Liver (tissue), 9 donors: Measurements from ENCODE around the gene NPPB. TPM values are rescaled to one million over a fixed set of nuclear protein-coding genes. Genes with fewer than 3 reads are reported as not detected.

Source experiments
- DNase-seq: peaks from one replicate; pipeline ENCODE4 v3.0.0-alpha.2; 2017; ENCODE audit warnings: low spot score
- H3K27ac ChIP-seq, 2 donors: one replicate each; pipeline ENCODE4 v1.7.0; 2013; ENCODE audit warnings: inconsistent platforms in 2 of 2, low read length in 2 of 2, control low read depth in 1 of 2, low read depth in 1 of 2, mild to moderate bottlenecking in 1 of 2
- H3K27me3 ChIP-seq, 4 donors: one replicate each; pipeline versions ENCODE4 v1.6.1 to v1.7.0; 2013; ENCODE audit warnings: low read length in 3 of 4, inconsistent platforms in 1 of 4, mild to moderate bottlenecking in 1 of 4, moderate library complexity in 1 of 4; ENCODE audit not compliant: control insufficient read depth in 4 of 4, insufficient read depth in 4 of 4
- H3K36me3 ChIP-seq, 4 donors: one replicate each; pipeline versions ENCODE4 v1.6.1 to v1.7.0; 2013; ENCODE audit warnings: low read length in 3 of 4, mild to moderate bottlenecking in 3 of 4, low read depth in 1 of 4, moderate library complexity in 1 of 4; ENCODE audit not compliant: control insufficient read depth in 4 of 4, insufficient read depth in 3 of 4
- H3K4me1 ChIP-seq, 4 donors: one replicate each; pipeline versions ENCODE4 v1.6.1 to v1.7.0; 2013; ENCODE audit warnings: low read length in 3 of 4, mild to moderate bottlenecking in 3 of 4, moderate library complexity in 1 of 4; ENCODE audit not compliant: control insufficient read depth in 4 of 4, insufficient read depth in 4 of 4
- H3K4me3 ChIP-seq, 3 donors: one replicate each; pipeline versions ENCODE4 v1.6.1 to v1.7.0; 2013; ENCODE audit warnings: low read length in 3 of 3, control low read depth in 1 of 3, low read depth in 1 of 3, mild to moderate bottlenecking in 1 of 3
- H3K9ac ChIP-seq, 2 donors: one replicate each; pipeline ENCODE4 v1.7.0; 2013; ENCODE audit warnings: low read length in 2 of 2, mild to moderate bottlenecking in 2 of 2, moderate library complexity in 2 of 2, control low read depth in 1 of 2, low read depth in 1 of 2
- H3K9me3 ChIP-seq, 4 donors: one replicate each; pipeline versions ENCODE4 v1.6.1 to v1.7.0; 2013; ENCODE audit warnings: low read length in 3 of 4; ENCODE audit not compliant: control insufficient read depth in 4 of 4
- ATF3 ChIP-seq: IDR thresholded peaks from 2 replicates; pipeline ENCODE4 v1.6.1; 2016; ENCODE audit warnings: antibody characterized with exemption
- EGR1 ChIP-seq, 2 donors: IDR thresholded peaks; 2 replicates each; pipeline ENCODE4 v1.6.1; 2016 to 2018; ENCODE audit warnings: antibody characterized with exemption in 2 of 2, low read depth in 2 of 2
- FOXA1 ChIP-seq: IDR thresholded peaks from 2 replicates; pipeline ENCODE4 v1.6.1; 2016; ENCODE audit warnings: antibody characterized with exemption
- FOXA2 ChIP-seq: IDR thresholded peaks from 2 replicates; pipeline ENCODE4 v1.6.1; 2016; ENCODE audit warnings: antibody characterized with exemption
- GABPA ChIP-seq, 2 donors: IDR thresholded peaks in 1 of 2; conservative IDR thresholded peaks in 1 of 2; 2 replicates each; pipeline ENCODE4 v1.6.1; 2016; ENCODE audit warnings: antibody characterized with exemption in 2 of 2, mild to moderate bottlenecking in 1 of 2, moderate library complexity in 1 of 2
- HNF4A ChIP-seq, 2 donors: conservative IDR thresholded peaks; 2 replicates each; pipeline ENCODE4 v1.6.1; 2016; ENCODE audit warnings: antibody characterized with exemption in 2 of 2, mild to moderate bottlenecking in 2 of 2
- HNF4G ChIP-seq: IDR thresholded peaks from 2 replicates; pipeline ENCODE4 v1.6.1; 2016; ENCODE audit warnings: antibody characterized with exemption
- JUND ChIP-seq, 2 donors: IDR thresholded peaks; 2 replicates each; pipeline ENCODE4 v1.6.1; 2016; ENCODE audit warnings: antibody characterized with exemption in 2 of 2
- NR2F2 ChIP-seq: IDR thresholded peaks from 2 replicates; pipeline ENCODE4 v1.6.1; 2016; ENCODE audit warnings: antibody characterized with exemption
- RAD21 ChIP-seq, 2 donors: IDR thresholded peaks; 2 replicates each; pipeline ENCODE4 v1.6.1; 2016; ENCODE audit warnings: antibody characterized with exemption in 2 of 2, mild to moderate bottlenecking in 2 of 2
- RXRA ChIP-seq, 2 donors: IDR thresholded peaks; 2 replicates each; pipeline ENCODE4 v1.6.1; 2017 to 2018; ENCODE audit warnings: antibody characterized with exemption in 2 of 2, mild to moderate bottlenecking in 1 of 2
- SP1 ChIP-seq: IDR thresholded peaks from 2 replicates; pipeline ENCODE4 v1.6.1; 2018; ENCODE audit warnings: antibody characterized with exemption, mild to moderate bottlenecking
- TAF1 ChIP-seq: conservative IDR thresholded peaks from 2 replicates; pipeline ENCODE4 v1.6.1; 2016; ENCODE audit warnings: antibody characterized with exemption, mild to moderate bottlenecking
- YY1 ChIP-seq: IDR thresholded peaks from 2 replicates; pipeline ENCODE4 v1.6.1; 2016; ENCODE audit warnings: antibody characterized with exemption, mild to moderate bottlenecking
- ZBTB33 ChIP-seq: IDR thresholded peaks from 2 replicates; pipeline ENCODE4 v1.6.1; 2016; ENCODE audit warnings: antibody characterized with exemption
- WGBS: extraction: QIAGEN DNeasy Blood & Tissue Kit; methylation state at CpG from one replicate; pipeline ENCODE4 v1.1.7; 2013; 5-methylcytosine and 5-hydroxymethylcytosine counted together
- polyA plus RNA-seq, 2 donors: library from polyadenylated mRNA; stranded (reverse) in 1 of 2; unstranded in 1 of 2; fragments of 200-250 nt in 1 of 2; fragments of >200 nt in 1 of 2; fragmentation: Nextera tagmentation in 1 of 2; extraction: Ambion mirVana in 1 of 2; gene quantifications; one replicate each; pipeline versions ENCODE4 v1.2.1 to v1.2.3, GENCODE V29; 2013 to 2015
- total RNA-seq, 2 donors: library from RNA; depleted of rRNA; stranded (reverse); fragments of >200 nt; gene quantifications; one replicate each; pipeline ENCODE4 v1.2.3, GENCODE V29; 2014
- TF ChIP-seq, protein P1 (sequence below): IDR thresholded peaks from 2 replicates; pipeline ENCODE4 v1.6.1; 2016; ENCODE audit warnings: antibody characterized with exemption, mild to moderate bottlenecking
- TF ChIP-seq, protein P2 (sequence below): IDR thresholded peaks from 2 replicates; pipeline ENCODE4 v1.6.1; 2016; ENCODE audit warnings: antibody characterized with exemption
- TF ChIP-seq, protein P3 (sequence below): fragments of 150-350 bp; IDR thresholded peaks from 2 replicates; pipeline ENCODE4 v1.5.1; 2017; ENCODE audit warnings: improper control_type of control experiment, low read depth, low read length; ENCODE audit not compliant: missing input control
- donor health status: healthy.
- donor health status: healthy.
- donor health status: healthy.
- donor health status: healthy.
- donor health status: healthy.

NPPB gene
- total and polyA plus RNA-seq, 4 donors, result not detected

- DNase-seq, result no peak
- no peak overlapping the region for H3K4me3 ChIP-seq
- no peaks in the 10 kb centered on the region for H3K9me3 ChIP-seq
- TF ChIP-seq ATF3, result no peak
- no peak for TF ChIP-seq RXRA (IDR thresholded peaks at IDR 0.05)
- TF ChIP-seq FOXA1, result no peak
- no peak for TF ChIP-seq NR2F2
- TF ChIP-seq GABPA (IDR thresholded peaks at IDR 0.05 in 1 of 2, conservative IDR thresholded peaks at IDR 0.05 in 1 of 2), result no peak
- TF ChIP-seq, protein P1, sequence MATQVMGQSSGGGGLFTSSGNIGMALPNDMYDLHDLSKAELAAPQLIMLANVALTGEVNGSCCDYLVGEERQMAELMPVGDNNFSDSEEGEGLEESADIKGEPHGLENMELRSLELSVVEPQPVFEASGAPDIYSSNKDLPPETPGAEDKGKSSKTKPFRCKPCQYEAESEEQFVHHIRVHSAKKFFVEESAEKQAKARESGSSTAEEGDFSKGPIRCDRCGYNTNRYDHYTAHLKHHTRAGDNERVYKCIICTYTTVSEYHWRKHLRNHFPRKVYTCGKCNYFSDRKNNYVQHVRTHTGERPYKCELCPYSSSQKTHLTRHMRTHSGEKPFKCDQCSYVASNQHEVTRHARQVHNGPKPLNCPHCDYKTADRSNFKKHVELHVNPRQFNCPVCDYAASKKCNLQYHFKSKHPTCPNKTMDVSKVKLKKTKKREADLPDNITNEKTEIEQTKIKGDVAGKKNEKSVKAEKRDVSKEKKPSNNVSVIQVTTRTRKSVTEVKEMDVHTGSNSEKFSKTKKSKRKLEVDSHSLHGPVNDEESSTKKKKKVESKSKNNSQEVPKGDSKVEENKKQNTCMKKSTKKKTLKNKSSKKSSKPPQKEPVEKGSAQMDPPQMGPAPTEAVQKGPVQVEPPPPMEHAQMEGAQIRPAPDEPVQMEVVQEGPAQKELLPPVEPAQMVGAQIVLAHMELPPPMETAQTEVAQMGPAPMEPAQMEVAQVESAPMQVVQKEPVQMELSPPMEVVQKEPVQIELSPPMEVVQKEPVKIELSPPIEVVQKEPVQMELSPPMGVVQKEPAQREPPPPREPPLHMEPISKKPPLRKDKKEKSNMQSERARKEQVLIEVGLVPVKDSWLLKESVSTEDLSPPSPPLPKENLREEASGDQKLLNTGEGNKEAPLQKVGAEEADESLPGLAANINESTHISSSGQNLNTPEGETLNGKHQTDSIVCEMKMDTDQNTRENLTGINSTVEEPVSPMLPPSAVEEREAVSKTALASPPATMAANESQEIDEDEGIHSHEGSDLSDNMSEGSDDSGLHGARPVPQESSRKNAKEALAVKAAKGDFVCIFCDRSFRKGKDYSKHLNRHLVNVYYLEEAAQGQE, result no peak
- no peak for TF ChIP-seq EGR1 (IDR thresholded peaks at IDR 0.05; ENCODE audit: low read depth in 2 of 2)
- TF ChIP-seq RAD21 (IDR thresholded peaks at IDR 0.05), result no peak
- no peak for TF ChIP-seq YY1
- H3K9ac ChIP-seq, result no peak overlapping the region
- peaks cover 0 to 4% (median 2%) of the 10 kb centered on the region in 4 donors for H3K4me1 ChIP-seq
- peaks cover 0 to 17% (median under 1%) of the 10 kb centered on the region in 4 donors for H3K27me3 ChIP-seq
- no peaks in the 10 kb centered on the region for H3K36me3 ChIP-seq
- H3K27ac ChIP-seq, result no peak overlapping the region
- WGBS, result 53% methylated on average over 8 of the region's 8 CpGs
These were observed 3.3 kb downstream of the NPPB start for GRCh38 chr1:11855430-11855829.

DNA sequence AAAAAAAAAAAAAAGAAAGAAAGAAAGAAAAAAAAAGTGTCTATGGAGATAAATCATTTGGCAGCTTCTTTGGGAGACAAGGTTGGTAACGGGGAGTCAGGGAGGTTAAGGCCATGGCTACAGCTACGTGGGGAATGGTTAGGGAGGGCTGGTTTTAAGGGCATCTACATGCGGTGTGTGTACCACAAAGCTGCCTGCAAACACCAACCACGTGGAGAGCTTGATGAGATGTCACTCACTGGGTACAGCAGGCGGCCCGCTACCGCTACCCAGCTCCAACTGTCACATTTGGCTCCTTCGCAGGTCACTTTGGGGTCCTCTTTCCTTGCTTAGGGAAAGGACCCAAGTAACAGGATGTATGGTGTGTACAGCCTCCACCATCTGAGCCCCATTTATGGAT, 4.2 kb downstream of the NPPB start:
- no peaks in the 10 kb centered on the region for H3K9me3 ChIP-seq
- H3K9ac ChIP-seq, result no peak overlapping the region
- H3K27ac ChIP-seq, result no peak overlapping the region
- WGBS, result 68% methylated on average over 8 of the region's 8 CpGs
- H3K4me1 ChIP-seq, result peaks cover 0 to 4% (median 2%) of the 10 kb centered on the region in 4 donors
- peaks cover 0 to 15% (median under 1%) of the 10 kb centered on the region in 4 donors for H3K27me3 ChIP-seq
- H3K36me3 ChIP-seq, result no peaks in the 10 kb centered on the region
- TF ChIP-seq HNF4G, result no peak
- TF ChIP-seq, protein P2, sequence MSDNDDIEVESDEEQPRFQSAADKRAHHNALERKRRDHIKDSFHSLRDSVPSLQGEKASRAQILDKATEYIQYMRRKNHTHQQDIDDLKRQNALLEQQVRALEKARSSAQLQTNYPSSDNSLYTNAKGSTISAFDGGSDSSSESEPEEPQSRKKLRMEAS, result no peak
- TF ChIP-seq GABPA (IDR thresholded peaks at IDR 0.05 in 1 of 2, conservative IDR thresholded peaks at IDR 0.05 in 1 of 2), result no peak
- TF ChIP-seq TAF1, result no peak
- TF ChIP-seq FOXA1, result no peak
- TF ChIP-seq RXRA (IDR thresholded peaks at IDR 0.05), result no peak
- no peak for TF ChIP-seq RAD21 (IDR thresholded peaks at IDR 0.05)
- TF ChIP-seq NR2F2, result no peak
- TF ChIP-seq YY1, result no peak
- TF ChIP-seq, protein P1, result no peak
- TF ChIP-seq JUND (IDR thresholded peaks at IDR 0.05), result no peak
- TF ChIP-seq ZBTB33, result no peak
- no peak for TF ChIP-seq ATF3
- TF ChIP-seq EGR1 (IDR thresholded peaks at IDR 0.05; ENCODE audit: low read depth in 2 of 2), result no peak
- no peak for TF ChIP-seq HNF4A (conservative IDR thresholded peaks at IDR 0.05)
- TF ChIP-seq, protein P3, sequence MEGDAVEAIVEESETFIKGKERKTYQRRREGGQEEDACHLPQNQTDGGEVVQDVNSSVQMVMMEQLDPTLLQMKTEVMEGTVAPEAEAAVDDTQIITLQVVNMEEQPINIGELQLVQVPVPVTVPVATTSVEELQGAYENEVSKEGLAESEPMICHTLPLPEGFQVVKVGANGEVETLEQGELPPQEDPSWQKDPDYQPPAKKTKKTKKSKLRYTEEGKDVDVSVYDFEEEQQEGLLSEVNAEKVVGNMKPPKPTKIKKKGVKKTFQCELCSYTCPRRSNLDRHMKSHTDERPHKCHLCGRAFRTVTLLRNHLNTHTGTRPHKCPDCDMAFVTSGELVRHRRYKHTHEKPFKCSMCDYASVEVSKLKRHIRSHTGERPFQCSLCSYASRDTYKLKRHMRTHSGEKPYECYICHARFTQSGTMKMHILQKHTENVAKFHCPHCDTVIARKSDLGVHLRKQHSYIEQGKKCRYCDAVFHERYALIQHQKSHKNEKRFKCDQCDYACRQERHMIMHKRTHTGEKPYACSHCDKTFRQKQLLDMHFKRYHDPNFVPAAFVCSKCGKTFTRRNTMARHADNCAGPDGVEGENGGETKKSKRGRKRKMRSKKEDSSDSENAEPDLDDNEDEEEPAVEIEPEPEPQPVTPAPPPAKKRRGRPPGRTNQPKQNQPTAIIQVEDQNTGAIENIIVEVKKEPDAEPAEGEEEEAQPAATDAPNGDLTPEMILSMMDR, result no peak
- no peak for TF ChIP-seq FOXA2
- TF ChIP-seq SP1, result no peak
- no peak for DNase-seq
- H3K4me3 ChIP-seq, result no peak overlapping the region
